Gastrocnemius medialis (tissue), 4 donors: ENCODE results near the gene PCSK1. TPM values are rescaled to one million over a fixed set of nuclear protein-coding genes. Genes with fewer than 3 reads are reported as not detected.

ENCODE experiments used
- ATAC-seq, 2 donors: fragments of 150-250 bp; one replicate each; pipeline ENCODE4 v1.9.1; 2016
- DNase-seq, 2 donors: peaks; one replicate each; pipeline ENCODE4 v3.0.0-alpha.2; 2019
- H3K27ac ChIP-seq, 4 donors: fragments of 200-600 bp; sonication (generic); 1 replicate in 1 of 4; 2 replicates in 3 of 4; pipeline ENCODE4 v1.5.1; 2016 to 2018; ENCODE audit warnings: mild to moderate bottlenecking in 2 of 4, moderate library complexity in 1 of 4
- H3K27me3 ChIP-seq, 3 donors: fragments of 200-600 bp; sonication (generic) in 2 of 3; 1 replicate in 1 of 3; 2 replicates in 2 of 3; pipeline versions ENCODE4 v1.5.1 to v1.6.0; 2016 to 2019; ENCODE audit warnings: mild to moderate bottlenecking in 1 of 3, moderate library complexity in 1 of 3
- H3K36me3 ChIP-seq, 2 donors: fragments of 200-600 bp; sonication (generic) in 1 of 2; one replicate each; pipeline ENCODE4 v1.5.1; 2017 to 2018
- H3K4me1 ChIP-seq, 2 donors: fragments of 200-600 bp; sonication (generic) in 1 of 2; one replicate each; pipeline ENCODE4 v1.5.1; 2016 to 2017; ENCODE audit warnings: mild to moderate bottlenecking in 2 of 2
- H3K4me3 ChIP-seq, 4 donors: fragments of 200-600 bp; sonication (generic) in 3 of 4; 1 replicate in 1 of 4; 2 replicates in 3 of 4; pipeline ENCODE4 v1.5.1; 2016 to 2019; ENCODE audit warnings: mild to moderate bottlenecking in 2 of 4
- H3K9me3 ChIP-seq, 3 donors: fragments of 200-600 bp; sonication (generic) in 2 of 3; 1 replicate in 1 of 3; 2 replicates in 2 of 3; pipeline ENCODE4 v1.5.1; 2016 to 2019
- CTCF ChIP-seq, 5 experiments: fragments of 450-650 bp in 3 of 5; fragments of 200-600 bp in 2 of 5; sonication (generic) in 2 of 5; IDR thresholded peaks in 4 of 5; conservative IDR thresholded peaks in 1 of 5; 1 replicate in 4 of 5; 2 replicates in 1 of 5; pipeline ENCODE4 v1.5.1; 2016 to 2019; ENCODE audit warnings: antibody characterized with exemption in 5 of 5, mild to moderate bottlenecking in 3 of 5, moderate library complexity in 3 of 5
- POLR2A ChIP-seq, 2 donors: fragments of 450-650 bp; IDR thresholded peaks; one replicate each; pipeline ENCODE4 v1.6.1; 2017; ENCODE audit warnings: antibody characterized with exemption in 2 of 2, mild to moderate bottlenecking in 2 of 2, moderate library complexity in 2 of 2
- in situ Hi-C, 4 donors: fragments of 200-750 bp; cut with MboI; loops; one replicate each; pipeline versions ENCODE4 v1.15.0 to v1.8.0; 2017; ENCODE audit warnings: low sequenced_read_pairs in 4 of 4
- intact Hi-C: fragments of 100-400 bp; cut with DNase I; formaldehyde crosslinking; loops from one replicate; pipeline ENCODE4 v1.15.1; 2023; ENCODE audit warnings: low total_unique reads
- total RNA-seq, 4 donors: library from RNA; depleted of rRNA; stranded (reverse); fragments of >200 nt; gene quantifications; one replicate each; pipeline versions ENCODE4 v1.1.0 to v1.2.3, GENCODE V29; 2016

The PCSK1 gene
- total RNA-seq, 4 donors from 2014 or later = 0.07 to 1.4 TPM; not detected in 2

- Histone ChIP-seq H3K36me3 (no peaks in the 10 kb centered on the region), H3K4me3 (no peak overlapping the region), H3K27ac (no peak overlapping the region), H3K27me3 (no peaks in the 10 kb centered on the region), H3K9me3 (no peaks in the 10 kb centered on the region), H3K4me1 (no peaks in the 10 kb centered on the region)
- in situ Hi-C loops = no loop called here
- TF ChIP-seq CTCF (IDR thresholded peaks at IDR 0.05 in 4 of 5, conservative IDR thresholded peaks at IDR 0.05 in 1 of 5) (no peak), POLR2A (IDR thresholded peaks at IDR 0.05) (no peak)
- intact Hi-C loops = no loop called here
- ATAC-seq (no peak), DNase-seq (no peak)
These were observed 55.5 kb downstream of the PCSK1 start for GRCh38 chr5:96377597-96377996.

GRCh38 chr5:96377167-96377566, 55.9 kb downstream of the PCSK1 start:
- intact Hi-C loops (no loop called here), in situ Hi-C loops (no loop called here)
- H3K4me1 ChIP-seq = no peaks in the 10 kb centered on the region
- no peak for ATAC-seq
- TF ChIP-seq CTCF (IDR thresholded peaks at IDR 0.05 in 4 of 5, conservative IDR thresholded peaks at IDR 0.05 in 1 of 5) (no peak), POLR2A (IDR thresholded peaks at IDR 0.05) (no peak)
- H3K27me3 ChIP-seq = no peaks in the 10 kb centered on the region
- no peak overlapping the region for H3K4me3 ChIP-seq
- no peaks in the 10 kb centered on the region for H3K9me3 ChIP-seq
- H3K36me3 ChIP-seq = no peaks in the 10 kb centered on the region
- no peak for DNase-seq
- H3K27ac ChIP-seq = no peak overlapping the region

- TF ChIP-seq CTCF (IDR thresholded peaks at IDR 0.05 in 4 of 5, conservative IDR thresholded peaks at IDR 0.05 in 1 of 5) (no peak), POLR2A (IDR thresholded peaks at IDR 0.05) (no peak)
- Histone ChIP-seq H3K9me3 (no peaks in the 10 kb centered on the region), H3K4me1 (no peaks in the 10 kb centered on the region), H3K4me3 (no peak overlapping the region), H3K27ac (no peak overlapping the region), H3K27me3 (no peaks in the 10 kb centered on the region), H3K36me3 (no peaks in the 10 kb centered on the region)
- in situ Hi-C loops = no loop called here
- intact Hi-C loops = no loop called here
- DNase-seq = no peak
- no peak for ATAC-seq
These were observed 58.4 kb downstream of the PCSK1 start for GRCh38 chr5:96374653-96375052.

GRCh38 chr5:96373381-96373733, 59.7 kb downstream of the PCSK1 start:
- Histone ChIP-seq H3K9me3 (no peaks in the 10 kb centered on the region), H3K27me3 (no peaks in the 10 kb centered on the region), H3K27ac (no peak overlapping the region), H3K36me3 (no peaks in the 10 kb centered on the region), H3K4me3 (no peak overlapping the region), H3K4me1 (no peaks in the 10 kb centered on the region)
- DNase-seq = no peak
- in situ Hi-C loops (no loop called here), intact Hi-C loops (no loop called here)
- ATAC-seq = no peak
- TF ChIP-seq CTCF (IDR thresholded peaks at IDR 0.05 in 4 of 5, conservative IDR thresholded peaks at IDR 0.05 in 1 of 5) (no peak), POLR2A (IDR thresholded peaks at IDR 0.05) (no peak)

- in situ Hi-C loops (no loop called here), intact Hi-C loops (no loop called here)
- Histone ChIP-seq H3K27ac (no peak overlapping the region), H3K4me3 (no peak overlapping the region), H3K9me3 (no peaks in the 10 kb centered on the region), H3K4me1 (no peaks in the 10 kb centered on the region), H3K36me3 (no peaks in the 10 kb centered on the region), H3K27me3 (no peaks in the 10 kb centered on the region)
- TF ChIP-seq CTCF (IDR thresholded peaks at IDR 0.05 in 4 of 5, conservative IDR thresholded peaks at IDR 0.05 in 1 of 5) = no peak
- DNase-seq (no peak), ATAC-seq (no peak)
These were observed 60.2 kb downstream of the PCSK1 start for GRCh38 chr5:96372726-96373380.
